Measurements from ENCODE around the gene THNSL1.
"Not testable (repeated sequence)": the region's sequence is repeated elsewhere in the genome, so short reads cannot be mapped to it uniquely, and the experiment has no call there.

THNSL1 gene, protein sequence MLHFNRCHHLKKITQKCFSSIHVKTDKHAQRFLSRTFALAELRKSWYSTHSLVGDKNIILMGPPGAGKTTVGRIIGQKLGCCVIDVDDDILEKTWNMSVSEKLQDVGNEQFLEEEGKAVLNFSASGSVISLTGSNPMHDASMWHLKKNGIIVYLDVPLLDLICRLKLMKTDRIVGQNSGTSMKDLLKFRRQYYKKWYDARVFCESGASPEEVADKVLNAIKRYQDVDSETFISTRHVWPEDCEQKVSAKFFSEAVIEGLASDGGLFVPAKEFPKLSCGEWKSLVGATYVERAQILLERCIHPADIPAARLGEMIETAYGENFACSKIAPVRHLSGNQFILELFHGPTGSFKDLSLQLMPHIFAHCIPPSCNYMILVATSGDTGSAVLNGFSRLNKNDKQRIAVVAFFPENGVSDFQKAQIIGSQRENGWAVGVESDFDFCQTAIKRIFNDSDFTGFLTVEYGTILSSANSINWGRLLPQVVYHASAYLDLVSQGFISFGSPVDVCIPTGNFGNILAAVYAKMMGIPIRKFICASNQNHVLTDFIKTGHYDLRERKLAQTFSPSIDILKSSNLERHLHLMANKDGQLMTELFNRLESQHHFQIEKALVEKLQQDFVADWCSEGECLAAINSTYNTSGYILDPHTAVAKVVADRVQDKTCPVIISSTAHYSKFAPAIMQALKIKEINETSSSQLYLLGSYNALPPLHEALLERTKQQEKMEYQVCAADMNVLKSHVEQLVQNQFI

GRCh38 chr10:25016376-25017153 lies at the start of gene THNSL1:
TSS of gene THNSL1 (plus strand) at chr10:25016612. CDS start at chr10:25023224, 6,612 bp downstream.
- peak; percentile 98 for DNase-seq

DNA sequence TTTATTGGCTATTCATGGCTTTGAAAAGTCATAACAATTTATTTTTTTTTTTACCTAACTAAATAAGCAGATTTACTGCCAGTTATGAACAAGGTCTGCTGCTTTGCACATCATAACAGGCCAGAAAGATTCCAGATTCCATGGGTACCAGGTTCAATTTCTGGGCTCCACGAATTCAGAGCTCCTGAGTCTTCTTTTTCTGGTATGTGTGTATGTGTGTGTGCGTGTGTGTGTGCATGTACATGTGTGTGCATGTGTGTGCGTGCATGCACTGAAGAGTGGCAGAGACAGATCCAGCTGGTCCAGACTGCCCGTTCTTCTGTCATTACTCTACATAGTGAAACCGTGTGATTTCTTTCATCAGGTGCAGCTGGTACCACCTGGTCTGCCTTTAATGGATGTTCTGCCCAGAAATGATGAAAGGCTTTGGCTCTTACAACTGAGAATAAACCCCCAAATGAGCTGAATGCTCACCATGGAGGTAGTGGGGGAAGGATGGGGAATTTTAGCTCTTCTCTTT lies 49.4 kb upstream of the THNSL1 start:
- DNase-seq: no peak

DNA sequence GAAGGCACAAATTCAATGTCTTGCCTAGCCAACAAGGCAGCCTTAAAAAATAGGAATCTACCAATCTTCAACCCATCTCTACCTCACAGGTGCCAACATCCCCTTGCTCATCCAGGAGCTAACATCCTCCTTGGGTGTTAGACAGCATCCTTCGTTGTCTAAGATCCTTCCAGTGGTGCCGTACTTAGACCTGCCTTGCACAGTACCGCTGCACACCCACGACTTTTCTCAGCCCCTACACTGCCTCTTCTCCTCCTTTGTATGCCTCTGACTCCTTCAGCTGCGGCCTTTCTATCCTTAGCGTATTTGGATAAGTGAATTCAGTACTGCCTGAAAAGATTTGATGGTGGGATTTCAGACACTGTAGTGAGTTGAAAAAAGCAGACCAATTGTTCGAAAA lies 48.1 kb upstream of the THNSL1 start:
- DNase-seq: no peak

DNA sequence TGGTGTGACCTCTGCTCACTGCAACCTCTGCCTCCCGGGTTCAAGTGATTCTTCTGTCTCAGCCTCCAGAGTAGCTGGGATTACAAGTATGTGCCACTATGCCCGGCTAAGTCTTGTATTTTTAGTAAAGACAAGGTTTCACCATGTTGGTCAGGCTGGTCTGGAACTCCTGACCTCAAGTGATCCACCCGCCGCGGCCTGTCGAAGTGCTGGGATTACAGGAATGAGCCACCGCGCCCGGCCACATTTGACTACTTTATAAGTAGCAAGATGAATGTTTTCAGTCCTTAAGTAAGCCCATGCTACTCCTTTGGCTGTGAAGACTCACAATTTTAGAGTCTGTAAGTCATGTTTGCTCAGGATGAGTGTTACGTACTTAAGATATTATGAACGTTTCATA lies 47.5 kb upstream of the THNSL1 start:
- not testable (repeated sequence) for DNase-seq

DNA sequence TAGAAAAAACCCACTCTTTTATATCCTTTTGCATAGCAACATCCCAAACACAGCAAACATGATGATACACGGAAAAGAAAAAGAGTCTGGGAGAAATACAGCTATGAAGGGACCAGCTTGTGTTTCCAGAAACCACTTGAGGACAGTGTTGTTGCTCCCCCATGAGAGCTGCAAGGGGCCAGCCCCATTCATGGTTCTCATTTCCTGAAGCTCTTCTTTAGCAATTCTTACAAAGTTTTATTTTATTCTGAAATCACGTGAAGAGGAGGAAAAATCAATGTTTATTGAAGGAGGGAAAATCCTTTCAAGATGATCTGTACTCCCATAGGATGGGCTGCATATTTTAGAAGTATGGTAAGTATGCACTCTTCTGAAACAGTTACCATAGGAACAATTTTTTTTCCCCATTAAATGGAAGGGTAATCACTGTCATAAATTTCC lies 46.6 kb upstream of the THNSL1 start:
- DNase-seq: no peak

GRCh38 chr10:24971374-24971773 lies 45.0 kb upstream of the THNSL1 start:
- no peak for DNase-seq

DNA sequence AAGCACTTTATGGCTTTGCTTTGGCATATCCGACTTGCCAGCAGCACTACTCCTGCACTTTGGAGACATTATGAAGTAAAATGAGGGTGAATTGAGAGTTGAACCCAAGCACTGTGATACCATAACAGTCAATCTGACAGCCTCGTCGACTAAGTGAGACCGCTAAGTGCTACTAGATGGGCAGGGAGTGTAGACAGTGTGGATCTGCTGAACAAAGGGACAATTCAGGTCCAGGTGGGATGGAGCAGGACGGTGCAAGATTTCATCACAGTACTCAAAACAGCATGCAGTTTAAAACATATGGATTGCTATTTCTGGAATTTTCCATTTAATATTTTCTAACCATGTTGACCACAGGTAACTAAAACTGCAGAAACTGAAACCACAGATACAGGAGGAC lies 43.2 kb upstream of the THNSL1 start:
- no peak for DNase-seq

DNA sequence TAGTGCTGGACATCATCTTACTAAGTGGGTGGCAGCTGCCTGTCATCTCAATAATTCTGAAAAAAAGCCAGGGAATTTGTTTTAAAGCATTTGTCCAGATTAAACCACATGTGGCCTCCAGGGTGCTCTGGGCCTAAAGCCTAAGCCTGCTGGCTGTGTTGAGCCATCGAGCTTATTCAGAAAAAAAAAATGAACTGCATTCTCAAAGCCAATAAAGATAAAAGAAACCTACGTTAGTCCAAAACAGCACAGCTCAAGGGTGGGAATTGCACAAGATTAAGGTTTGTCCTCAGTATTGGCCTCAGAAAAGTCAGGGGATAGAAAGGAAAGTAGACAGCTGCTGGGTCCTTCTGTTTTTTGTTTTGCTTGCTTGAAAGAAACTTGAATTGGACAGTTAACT lies 41.4 kb upstream of the THNSL1 start:
- no peak for DNase-seq

DNA sequence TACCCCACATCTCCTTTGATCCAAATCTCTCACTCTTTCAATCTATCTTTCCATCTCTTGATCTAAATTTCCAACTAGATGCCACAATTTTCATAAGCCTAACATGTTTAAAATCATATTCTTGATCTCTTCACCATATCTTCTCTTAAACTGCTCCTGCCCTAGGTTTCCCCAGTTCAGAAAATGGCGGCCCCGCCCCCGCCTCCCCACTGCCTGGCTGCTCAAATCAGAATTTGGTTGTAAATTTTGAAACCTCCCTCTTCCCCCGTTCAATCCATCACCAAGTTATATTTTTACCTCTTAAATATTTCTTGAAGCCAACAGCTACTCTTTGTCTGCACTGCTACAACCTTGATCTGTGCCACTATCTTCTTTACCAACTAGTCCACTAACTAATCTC lies 36.7 kb upstream of the THNSL1 start:
- DNase-seq: no peak

DNA sequence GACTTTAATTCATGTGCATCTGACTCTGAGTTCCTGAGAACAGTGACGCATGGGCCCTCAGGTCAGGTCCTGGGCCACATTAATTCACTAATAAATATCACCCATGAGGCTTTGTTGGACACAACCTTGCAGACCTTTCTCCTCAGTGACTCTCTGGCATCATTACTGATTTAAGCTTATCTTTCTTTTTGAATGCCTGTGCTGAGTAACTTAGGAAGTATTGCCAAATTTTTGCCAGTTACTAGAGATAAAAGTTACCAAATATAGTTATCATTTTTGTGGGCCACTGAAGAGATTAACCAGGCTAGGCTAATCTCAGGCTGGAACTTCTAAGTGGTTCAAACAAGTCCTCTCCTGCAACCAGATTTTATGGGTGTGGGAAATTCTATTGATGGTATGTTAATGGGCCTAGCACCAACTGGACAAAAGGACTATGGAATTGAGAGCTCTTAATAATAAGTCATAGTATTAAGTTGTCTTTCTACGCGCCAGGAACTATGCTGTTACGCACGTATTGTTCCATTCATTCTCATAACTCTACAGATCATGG lies 35.2 kb upstream of the THNSL1 start:
- no peak for DNase-seq

GRCh38 chr10:24982319-24983112 lies 33.9 kb upstream of the THNSL1 start:
- DNase-seq: no peak

GRCh38 chr10:24983130-24983529 lies 33.3 kb upstream of the THNSL1 start:
- no peak for DNase-seq

DNA sequence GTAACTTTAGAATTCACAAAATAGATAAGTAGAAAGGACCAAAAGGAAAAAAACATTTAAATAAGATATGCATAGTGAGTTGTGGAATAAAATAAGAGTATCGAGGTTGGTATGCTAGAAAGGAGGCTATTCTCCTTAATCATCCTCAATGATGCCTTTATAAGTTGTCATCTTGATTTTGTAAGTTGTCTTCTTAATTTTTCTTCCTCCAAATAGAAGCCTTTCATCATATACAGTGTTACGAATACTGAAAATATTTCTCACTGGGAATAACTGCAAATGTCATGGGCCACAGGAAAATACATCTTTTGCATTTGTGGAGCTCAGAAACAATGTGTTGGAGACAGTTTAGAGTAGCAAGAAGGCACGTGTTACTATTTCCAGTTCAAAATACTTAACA lies 32.5 kb upstream of the THNSL1 start:
- no peak for DNase-seq

- no peak for DNase-seq
These were observed 31.5 kb upstream of the THNSL1 start for GRCh38 chr10:24984906-24985305.

DNA sequence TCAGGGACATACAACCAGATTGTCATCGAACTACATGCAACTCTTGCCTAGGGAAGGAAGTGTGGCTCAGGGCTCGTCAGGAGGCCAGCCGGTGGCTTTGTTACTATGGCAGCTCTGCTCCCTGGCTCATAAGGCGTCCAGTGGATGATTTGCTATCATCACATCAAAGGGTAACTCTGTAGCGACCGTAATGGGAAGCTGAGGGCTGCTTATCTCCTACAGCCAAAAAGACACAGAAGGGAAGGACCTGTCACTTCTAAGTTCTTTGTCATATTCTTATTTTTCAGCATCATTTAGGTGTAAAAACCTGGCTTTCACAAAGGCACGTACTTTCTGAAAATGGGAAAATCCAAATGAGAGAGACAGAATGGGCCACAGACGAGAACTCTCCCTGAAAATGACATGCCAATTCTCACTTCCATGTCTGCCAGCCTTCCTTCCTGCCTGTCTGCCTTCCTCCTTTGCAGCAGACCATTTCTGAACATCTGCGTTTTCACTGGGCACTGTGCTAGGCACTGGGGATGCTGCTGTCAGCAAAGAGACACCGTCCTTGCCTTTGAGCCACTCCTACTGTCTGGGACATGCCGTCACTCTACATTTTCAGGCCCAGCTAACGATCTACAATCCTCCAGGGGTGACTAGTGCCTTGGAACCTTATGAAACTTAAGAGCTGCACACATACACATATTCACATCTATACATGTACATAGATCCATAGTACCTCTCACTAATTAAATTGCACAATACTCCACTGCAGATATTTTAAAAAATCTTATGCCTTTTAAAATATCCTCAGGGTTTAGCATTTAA lies 27.4 kb upstream of the THNSL1 start:
- DNase-seq: no peak

DNA sequence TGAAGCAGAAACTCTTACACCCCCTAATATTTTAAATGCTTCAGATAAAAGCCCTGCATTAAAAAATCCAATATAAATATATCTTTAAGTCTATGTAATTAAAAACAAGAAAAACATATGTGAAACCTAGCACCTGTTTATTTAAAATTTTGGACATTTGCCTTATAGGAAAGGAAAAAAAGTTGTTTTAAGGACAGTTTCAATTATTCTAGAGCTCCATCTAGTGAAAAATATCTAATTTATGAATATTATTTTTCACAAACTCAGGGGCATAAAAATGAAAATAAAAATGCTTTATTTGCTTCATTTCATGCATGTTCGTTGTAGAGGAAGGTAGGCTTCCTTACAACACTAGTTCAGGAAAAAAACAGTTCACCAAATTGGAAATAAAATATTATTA lies 26.5 kb upstream of the THNSL1 start:
- no peak for DNase-seq

DNA sequence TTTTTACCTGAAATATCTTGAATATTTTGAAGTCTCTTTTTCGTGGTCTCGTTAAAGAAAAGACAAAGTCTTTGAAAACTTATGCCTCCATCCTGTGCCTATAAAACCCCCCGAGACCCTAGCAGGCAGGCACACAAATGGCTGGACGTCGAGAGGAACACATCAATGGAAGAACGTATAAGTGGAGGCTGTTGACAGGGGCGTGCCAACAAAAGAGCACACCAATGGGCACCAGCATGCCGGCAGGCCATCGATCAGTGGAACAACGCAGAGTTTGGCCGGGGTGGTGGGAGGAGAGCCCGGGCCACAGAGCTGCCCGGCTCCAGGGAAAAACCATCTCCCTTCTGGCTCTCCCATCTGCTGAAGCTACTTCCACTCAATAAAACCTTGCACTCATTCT lies 25.1 kb upstream of the THNSL1 start:
- no peak for DNase-seq

DNA sequence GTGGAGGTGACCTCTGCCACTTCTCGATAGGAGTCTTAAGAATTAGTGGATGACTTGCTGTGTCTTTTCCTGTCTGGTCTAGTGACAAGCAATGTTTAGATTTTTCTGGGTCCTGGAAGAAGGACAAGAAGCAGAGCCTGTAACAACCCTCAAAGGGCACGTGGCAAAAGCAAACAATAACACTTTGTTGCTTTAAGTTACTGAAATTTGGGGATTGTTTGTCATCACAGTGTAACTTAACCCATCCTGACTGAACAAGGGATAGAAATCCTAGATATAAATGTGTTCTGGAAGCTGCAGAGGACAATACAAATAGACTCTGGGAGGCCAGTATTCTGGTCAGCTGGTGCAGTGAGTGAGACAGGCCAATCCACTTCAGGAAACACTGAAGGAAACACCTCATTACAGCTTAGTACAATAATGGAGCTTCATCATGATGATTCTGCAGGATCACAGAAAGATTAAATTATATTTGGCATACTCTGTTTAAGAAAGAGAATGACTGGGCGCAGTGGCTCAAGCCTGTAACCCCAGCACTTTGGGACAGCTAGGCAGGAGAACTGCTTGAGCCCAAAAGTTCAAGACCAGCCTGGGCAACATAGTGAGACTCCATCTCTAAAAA lies 23.8 kb upstream of the THNSL1 start:
- no peak for DNase-seq

DNA sequence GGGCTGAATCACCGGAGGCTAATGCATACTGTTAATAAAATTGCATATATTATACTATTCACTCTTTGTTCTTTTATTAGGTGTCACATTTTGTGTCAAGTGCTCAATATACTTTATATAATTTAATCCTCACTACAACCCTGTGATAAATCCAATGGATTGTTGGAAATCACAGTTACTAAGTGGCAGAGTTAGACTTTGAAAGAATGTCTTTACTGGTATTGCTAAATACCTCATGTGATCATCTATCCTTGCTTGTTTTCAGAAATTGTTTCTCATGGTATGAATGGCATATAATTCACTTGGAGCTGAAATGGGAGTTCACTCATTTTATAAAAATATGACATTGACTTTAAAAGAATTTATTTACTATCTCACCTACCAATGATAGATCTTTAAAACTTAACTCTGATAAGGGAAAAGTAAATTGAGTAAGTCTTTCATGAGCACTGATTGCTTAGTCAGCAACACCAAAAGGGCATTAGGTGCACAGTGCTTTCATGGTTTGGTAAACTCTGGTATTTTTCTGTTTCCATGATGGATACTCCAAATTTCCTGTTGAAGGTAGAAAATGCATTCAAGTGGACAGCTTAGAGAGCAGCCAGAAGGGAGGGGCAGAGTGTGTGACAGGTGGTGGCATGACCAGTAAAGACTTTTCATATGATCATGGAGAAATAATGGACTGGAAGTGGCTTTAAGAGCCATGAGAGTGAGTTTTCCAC lies 23.0 kb upstream of the THNSL1 start:
- no peak for DNase-seq

DNA sequence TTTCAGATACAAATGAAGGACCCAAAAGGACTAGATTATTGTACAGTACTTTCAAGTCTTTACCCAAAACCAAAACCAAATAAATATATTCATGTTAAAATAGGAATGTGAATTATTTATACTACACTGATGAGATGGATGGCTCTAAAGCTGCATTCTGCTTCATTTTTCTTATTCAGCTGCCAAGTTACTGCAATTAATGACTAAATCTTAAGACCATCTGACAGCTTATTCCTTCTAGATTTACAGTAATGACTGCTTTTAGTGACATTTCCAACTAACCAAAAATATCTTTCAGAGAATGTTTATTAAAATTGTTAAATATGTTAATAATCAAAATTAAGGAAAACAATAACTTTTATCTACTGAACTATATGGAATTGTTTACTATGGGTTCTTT lies 21.3 kb upstream of the THNSL1 start:
- DNase-seq: no peak

All from activated CD4-positive, alpha-beta T cell treated with anti-CD3 and anti-CD28 coated beads, Interleukin-2, amount 50 U/mL, for 16 hours (primary cell).